ENCODE data around the gene FYB1.
"Not testable (repeated sequence)": the region's sequence is repeated elsewhere in the genome, so short reads cannot be mapped to it uniquely, and the experiment has no call there.

The FYB1 gene

DNA sequence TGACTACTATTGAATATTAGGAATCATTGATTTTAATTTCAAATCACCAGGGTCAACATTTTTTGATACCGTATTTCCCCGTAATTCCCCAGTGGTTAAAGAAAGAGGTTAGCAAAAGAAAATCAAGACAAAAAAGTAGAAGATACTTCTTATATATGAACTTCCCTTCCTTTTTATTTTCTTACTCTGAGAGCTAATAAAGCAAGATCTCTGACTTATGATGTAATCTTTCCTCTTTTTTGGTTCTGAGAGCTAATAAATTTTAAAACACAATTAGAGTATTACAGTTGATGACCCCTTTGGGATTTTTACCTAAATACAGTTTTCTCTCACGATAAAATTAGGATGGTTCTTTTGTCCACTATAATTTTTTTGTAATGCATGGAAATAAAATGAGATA is 9.2 kb upstream of the FYB1 start:
- DNase-seq (ENCODE audit: low spot score): no peak

DNA sequence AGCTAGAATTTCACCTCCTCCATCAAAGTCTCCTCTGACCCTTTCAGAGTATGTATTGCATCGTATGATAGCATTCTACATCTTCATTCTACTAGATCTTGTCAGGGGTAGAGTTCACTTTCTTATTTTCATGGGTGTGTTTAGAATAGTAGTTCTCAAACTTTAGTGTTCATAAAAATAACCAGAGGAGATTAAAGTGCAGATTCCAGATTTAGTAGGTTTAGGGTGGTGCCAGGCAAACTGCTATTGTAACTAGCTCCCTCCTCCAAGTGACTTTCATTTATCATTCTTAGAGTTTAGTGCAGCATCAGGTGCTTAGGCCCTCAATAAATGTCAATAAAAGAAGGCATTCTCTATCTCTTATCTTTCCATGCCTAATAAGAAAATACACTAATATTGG is 7.2 kb upstream of the FYB1 start:
- no peak for DNase-seq (ENCODE audit: low spot score)

DNA sequence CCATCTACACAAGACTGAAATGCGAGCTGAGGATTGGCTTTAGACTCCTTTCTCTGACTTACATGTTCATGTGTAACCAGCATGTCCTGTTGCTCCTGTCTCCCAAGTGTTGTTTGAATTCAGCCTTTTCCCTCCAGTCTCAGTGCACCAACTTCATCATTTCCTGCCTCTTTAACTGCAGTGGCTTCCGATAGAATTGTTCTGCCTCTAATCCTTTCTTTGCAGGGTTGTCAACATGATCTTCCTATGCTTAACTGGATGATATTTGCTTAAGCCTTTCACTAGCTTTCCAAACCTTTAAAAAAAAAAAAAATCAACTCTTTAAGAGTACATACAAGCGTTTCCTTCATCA is 6.7 kb upstream of the FYB1 start:
- no peak for DNase-seq (ENCODE audit: low spot score)

DNA sequence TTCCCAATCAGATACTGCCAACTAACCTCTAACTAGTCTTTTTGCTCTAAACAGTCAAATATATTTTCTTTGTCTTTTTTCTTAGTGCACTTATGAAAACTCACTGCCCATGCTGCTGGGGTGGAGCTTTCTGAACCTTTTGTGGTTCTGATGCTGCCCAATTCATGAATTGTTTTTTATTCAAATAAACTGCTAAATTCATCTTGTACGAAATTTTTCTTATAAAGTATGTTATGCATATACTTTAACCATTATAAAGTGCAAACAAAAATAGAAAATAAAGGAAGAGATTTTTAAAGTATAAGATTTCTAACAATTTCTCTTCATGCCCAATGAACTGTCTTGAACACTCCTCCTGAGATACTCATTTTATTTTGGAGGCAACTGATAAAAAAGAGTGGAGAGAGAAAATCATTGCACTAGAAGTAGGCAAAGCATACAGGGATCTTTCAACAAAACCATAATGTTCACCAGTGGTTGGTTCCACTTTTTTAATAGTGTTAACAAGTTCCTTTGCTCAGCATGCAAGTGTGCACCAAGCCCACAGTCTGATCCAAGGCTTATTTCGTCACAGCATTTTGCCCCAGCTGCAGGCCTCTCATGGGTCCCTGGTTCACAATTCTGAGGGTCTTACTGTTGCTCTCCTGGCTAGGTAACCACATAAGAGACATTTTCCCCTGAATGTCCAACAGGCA is 6.2 kb upstream of the FYB1 start:
- DNase-seq (ENCODE audit: low spot score): no peak

DNA sequence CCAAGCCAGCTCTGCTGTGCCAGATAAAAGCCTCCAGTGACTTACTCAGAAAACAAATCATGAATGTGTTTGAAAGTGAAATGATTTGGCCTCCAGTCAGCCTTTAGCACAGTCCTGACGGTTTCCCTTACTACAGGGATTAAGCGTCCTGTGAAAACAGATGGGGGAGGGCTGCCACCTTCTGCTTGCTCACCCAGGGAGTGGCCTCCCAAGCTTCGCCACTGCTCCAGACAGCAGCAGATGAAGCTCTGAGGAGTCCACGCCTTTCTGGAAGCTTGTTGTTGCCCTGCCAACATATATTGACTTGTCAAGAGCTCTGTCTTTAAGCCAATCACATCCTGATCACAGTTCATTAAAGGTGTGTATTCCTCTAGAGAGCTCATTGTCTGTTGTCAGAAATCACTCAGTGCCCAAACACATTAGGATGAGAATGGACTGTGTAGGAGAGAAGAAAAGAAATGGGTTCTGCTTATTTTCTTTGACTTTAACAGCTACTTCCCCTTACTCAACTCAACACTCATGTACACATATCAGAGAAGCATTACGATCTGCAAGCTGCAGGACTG is 4.9 kb upstream of the FYB1 start:
- no peak for DNase-seq (ENCODE audit: low spot score)

DNA sequence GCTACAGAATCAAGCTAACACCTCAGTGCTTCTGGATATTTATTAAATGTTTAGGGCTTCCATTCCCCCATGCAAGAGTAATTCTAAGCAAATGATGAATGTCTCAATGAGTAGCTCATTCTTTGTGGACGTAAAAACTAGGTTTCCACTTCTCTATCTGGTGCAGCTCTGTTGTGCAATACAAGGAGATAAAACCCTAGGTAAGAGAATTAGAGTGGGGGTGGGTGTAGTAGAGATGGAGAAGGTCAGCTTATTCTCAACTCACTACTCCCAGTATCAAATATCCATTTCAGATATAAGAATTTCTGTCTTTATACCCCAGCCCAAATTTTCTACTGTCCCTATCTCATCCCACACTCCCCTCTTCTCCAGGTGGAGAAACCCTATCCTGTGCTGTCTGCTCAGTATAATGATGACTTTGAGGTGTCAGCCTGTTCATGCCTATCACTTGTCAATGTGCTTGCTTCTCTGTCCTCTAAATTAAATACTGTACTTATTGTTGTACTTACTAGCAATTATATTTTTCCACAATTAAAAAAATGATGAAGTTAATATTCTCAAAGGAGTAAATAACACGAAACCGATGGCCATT is 4.3 kb upstream of the FYB1 start:
- no peak for DNase-seq (ENCODE audit: low spot score)

DNA sequence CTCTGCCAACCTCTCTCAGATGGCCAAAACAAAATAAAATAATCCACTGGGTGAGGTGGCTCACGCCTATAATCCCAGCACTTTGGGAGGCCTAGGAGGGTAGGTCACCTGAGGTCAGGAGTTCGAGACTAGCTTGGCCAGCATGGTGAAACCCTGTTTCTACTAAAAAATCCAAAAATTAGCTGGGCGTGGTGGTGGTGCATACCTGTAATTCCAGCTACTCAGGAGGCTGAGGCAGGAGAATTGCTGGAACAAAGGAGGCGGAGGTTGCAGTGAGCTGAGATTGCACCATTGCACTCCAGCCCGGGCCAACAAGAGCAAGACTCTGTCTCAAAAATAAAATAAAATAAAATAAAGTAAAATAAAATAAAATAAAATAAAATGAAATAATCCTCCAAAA is 2.3 kb upstream of the FYB1 start:
- DNase-seq (ENCODE audit: low spot score): not testable (repeated sequence)

DNA sequence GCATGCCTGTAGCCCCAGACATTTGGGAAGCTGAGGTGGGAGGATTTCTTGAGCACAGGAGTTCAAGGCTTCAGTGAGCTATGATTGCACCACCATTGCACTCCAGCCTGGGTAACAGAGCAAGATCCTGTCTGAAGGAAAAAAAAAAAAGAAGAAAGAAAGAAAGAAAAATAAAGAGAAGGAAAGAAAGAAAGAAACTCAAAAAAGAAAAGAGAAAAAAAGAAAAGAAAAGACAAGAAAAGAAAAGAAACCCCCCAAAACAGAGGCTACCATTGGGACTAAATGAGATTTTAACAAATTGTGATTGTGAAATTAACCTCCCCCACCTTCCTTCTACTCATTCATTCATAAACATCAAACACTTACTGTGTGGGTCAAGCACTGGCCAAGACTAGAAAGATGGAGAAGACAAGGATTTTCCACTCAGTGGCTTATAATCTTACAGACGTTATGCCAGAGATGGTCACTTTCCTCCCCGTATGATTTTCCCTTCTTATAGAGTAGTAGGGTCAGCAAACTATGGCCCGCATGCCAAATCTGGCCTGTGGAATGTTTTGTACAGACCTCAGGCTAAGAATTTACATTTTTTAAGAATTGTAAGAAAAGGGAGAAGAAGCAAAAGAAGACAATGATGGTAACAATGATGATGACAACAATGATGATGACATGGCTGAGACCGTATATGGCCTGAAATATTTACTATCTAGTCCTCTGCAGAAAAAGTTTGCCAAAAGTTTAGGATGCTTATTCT is 1.1 kb upstream of the FYB1 start:
- DNase-seq (ENCODE audit: low spot score): no peak

DNA sequence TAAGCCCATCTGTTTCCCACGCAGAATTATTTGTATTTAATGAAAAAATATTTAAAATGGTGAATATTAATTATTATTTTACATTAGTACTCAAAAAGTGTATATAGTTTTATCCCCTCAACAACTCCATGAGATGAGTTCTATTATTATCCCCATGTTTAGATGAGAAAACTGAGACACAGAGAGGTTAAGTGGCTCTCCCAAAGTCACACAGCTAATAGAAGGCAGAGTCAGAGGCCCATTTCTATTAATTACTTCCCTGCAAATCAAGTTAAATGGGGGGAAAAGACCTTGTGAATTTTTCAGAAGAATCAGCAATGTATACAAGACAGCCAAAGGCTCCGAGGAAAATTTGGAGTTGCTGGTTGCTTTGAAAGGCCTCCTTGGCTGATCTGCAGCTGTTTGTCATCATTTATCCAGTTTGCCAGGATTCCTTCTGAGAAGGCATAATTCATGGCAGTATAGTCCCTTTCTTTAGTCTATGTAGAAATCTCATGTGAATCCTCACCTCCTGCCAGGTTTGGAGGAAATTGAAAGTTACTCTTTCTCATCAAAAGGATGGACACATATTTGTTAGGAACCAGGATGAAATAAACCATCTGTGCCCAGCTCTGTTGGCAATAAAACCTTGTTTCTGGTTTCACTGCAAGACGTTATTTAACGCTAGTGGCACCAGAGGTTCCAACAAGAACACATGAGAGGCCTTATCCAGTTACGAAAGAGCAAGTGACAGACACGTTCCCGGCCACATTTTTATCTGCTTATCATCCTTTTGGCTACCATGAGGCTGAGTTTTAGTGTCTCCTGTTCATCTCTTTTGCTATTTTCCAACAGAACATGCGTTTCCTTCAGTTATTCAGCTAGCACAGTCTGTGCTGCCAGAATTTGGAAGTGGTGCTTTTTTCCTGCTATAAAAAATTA is 621 bp downstream of the FYB1 start:
- no peak for DNase-seq (ENCODE audit: low spot score)

DNA sequence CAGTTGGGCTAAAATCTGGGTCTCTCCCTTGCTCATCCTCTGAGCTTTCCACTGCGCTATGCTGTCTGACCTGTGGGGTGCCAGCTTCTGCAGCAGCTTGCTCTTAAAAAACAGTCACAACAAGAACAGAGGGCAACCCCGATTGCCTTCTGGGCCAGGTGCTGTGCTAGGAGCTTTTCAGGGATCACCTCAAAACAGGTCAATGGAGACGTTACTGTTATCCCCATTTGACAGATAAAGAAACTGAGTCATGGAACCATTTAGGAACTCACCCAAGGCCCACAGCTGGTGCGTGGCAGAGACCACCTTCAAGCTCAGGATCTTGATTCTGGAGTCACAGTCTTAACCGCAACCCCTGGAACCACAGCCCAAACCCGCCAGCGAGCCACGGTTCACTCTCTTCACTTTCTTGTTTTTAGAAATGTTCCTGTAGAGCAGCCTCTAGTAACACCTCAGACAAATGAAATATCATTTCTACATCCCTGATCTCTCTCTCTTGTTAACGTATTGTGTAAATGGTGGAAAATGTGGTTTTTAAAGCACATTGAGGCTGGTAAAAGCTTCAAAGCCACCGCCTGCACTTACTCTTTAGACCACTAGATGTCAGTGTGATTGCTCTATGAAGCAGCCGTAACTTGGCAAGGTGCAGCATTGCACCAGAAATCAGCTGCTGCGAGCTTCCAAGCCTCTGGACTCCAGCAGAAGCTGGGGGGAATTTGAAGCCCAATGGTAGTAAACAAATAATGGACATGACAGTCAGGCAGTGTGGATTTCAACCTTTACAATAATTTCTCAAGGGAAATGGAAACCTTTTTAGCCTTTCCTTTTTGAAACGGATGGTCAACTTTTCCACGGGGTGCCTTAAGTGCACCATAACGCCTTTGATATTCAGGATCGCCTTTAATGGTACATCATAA is 1.7 kb downstream of the FYB1 start:
- peak; percentile 71 for DNase-seq (ENCODE audit: low spot score)

DNA sequence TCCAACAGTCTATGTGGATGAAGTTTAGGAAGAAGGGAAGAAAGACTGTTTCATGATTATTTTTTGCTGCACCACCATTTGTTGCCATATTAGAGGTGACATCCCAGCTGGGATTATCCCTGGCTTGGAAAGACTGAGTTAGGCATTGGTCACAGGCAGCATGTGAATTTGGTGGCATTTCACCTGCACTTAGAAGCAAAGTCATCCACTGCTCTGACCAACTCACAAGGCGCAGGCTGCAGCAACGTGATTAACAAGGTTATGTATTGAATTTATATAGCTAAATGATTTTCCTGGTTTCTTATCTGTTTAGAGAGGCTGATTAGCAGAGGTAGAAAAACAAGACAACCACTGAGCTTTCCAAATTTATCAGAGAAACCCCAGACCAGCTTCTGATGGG is 2.7 kb downstream of the FYB1 start:
- no peak for DNase-seq (ENCODE audit: low spot score)

DNA sequence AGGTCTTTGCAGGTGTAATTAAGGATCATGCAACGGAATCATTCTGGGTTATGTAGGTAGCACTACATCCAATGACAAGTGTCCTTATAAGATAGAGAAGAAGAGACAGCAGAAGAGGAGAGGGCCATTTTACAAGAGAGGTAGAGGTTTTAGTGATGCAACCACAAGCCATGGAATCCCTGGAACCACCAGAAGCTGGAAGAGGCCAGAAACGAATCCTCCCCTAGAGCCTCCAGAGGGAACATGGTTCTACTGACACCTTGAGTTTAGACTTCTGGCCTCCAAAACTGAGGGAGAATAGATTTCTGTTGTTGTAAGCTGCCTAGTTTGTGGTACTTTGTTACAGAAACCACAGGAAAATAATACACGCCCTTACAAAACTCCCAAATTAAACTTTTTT is 3.5 kb downstream of the FYB1 start:
- DNase-seq (ENCODE audit: low spot score): no peak

DNA sequence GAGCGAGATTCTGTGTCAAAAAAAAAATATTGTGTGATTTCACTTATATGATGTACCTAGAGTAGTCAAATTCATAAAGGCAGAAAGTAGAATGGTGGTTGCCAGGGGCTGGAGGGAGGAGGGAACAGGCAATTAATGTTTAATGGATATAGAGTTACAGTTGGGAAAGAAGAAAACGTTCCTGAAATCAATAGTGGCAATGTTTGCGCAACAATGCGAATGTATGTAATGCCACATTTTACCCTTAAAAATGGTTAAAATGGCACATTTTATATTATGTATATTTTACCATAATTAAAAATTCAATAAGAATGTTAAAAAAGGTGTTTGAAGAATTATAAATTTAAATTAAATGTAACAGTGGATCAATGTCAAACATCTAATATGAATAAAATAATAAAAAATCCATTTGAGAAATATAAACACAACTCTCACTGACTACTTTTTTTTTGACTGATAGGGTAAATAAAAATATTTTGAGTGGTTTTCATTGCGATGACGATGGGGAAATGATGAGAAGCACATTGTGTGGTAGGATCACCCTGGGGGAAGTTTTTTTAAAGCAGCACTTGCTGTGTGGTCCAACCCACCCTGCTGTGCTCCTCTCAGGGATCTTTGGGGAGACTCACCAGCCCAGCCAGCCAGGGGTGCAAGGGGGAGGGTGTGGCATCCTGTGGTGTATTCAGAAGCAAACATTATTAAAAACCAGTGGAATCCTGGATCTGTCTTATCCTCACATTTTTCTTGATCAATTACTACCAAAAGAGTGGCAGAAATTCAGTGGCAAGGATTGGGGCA is 4.3 kb downstream of the FYB1 start:
- DNase-seq (ENCODE audit: low spot score): no peak

DNA sequence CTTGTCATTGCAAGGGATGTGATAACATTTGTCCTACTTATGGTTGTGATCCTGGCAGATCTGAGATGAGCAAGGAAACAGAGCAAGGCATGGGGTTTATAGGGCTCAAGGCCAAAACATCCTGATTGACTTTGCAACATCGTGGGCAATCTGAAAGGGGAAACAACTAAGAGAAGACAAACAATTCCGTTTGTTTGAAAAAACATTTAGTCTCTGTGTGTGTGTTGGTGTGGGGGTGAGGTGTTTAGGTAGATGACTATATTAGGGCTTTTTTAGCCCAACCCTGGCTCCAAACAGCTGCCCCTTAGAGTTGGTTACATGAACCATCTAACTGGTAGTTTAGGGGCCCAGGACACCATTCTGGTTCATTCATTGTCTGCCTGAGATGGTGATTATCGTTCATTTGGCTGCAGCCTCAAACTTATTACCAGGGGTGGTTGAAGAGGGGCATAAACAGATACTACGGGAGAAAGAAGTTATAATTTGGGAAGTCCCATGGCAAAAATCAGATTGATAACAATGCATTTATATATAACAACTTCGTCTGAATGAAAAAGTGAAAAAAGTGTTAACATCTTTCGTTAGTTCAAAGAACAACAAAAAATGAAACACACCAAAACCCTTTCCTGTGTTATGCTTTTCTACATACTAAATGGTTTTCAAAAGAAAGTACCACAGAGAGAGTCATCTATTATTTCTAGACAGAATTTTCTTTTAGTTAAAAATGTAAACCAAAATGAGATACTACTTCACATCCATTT is 5.7 kb downstream of the FYB1 start:
- no peak for DNase-seq (ENCODE audit: low spot score)

DNA sequence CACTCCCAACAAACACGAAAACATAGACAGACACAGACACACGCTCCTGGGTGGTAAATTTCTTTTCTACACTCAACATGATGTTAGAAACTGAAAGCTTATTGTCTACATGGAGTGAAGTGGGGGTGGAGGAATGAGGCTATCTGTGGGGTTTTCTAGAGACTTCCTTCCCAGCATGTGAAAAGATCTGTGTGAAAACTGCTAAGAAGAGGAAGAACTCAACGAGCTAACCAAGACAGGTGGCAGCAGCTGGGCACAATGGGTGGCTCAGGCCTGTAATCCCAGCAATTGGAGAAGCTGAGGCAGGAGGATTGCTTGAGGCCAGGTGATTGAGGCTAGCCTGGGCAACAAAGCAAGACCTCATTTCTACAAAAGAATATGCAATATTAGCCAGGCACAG is 7.6 kb downstream of the FYB1 start:
- no peak for DNase-seq (ENCODE audit: low spot score)

DNA sequence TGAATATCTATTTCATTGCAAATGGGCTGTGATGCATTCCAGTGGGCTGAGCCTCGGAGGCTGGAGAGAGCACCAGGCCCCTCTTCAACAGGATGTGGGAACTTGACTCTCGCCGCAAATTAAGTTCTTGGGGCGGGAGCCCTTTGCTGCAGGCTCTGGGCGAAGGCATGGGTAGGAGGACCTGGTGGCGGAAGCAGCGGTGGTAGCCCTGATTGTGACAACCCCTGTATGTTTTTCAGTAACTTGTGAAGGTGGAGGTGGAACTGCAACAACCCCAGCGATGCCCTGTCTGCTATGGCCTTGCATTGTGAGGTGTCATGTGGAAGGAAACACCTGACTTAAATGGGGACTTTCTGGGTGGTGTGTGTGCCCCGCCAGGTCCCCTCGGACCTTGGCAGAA is 9.4 kb downstream of the FYB1 start:
- DNase-seq (ENCODE audit: low spot score): no peak

DNA sequence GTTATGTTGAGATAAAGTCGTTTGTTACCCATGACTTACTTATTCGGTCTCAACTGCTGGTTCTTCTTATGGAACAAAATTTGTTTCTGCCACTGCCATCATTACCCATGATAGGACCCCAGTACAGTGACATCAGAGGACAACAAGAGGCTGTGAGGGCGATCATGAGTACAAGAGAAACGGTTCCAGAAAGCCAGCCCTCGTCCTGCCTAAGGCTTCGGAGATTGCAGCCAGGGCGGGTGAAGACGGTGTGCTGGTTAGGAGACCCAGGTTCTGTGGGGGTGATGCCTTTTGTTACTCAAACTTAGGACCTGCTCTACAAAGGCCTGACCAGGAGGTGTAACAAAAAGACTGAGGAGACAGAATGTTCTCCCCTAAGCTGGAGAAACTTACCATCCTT is 10.9 kb downstream of the FYB1 start:
- DNase-seq (ENCODE audit: low spot score): no peak

DNA sequence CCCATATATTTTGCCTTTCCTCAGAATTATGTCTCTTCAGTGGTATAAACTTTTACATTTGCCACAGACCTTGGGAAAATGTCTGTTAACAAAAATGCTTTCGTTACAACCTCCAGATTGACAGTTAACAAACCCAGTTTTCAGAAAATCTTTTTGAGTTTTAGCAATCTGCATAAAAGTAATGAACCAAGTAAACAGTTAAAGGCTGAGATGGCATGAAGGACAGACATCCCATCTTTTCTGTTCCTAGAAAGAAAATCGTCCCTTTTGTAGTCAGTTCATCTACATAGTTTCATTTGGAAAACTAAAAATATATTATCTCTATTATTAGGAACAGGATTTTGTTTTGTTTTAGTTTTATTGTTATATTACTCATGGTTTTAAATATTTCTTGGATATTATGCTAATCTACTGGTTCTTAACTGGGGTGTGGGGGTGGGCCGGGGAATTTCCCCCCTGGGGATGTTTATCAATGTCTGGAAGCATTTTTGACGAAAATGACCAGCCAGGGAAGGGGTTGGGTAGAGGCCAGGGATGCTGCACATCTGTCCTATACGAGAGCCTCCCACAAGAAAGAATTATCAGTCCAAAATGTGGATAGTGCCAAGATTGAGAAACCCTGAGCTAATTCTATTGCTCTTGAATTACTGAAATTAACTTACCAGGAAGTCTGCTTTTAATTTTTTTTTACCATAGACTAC is 11.9 kb downstream of the FYB1 start:
- no peak for DNase-seq (ENCODE audit: low spot score)
